ACC112 (cell line): ENCODE data around the gene DLG1.

Experiments
- H2AFZ ChIP-seq: fragments of 200-600 bp; sonication (generic); one replicate; pipeline ENCODE4 v1.6.0; 2017; ENCODE audit warnings: antibody characterized with exemption, low read length; ENCODE audit not compliant: unreplicated experiment
- H3K27ac ChIP-seq: fragments of 200-600 bp; sonication (generic); 2 replicates; pipeline ENCODE4 v1.5.1; 2014; ENCODE audit warnings: low read depth, mild to moderate bottlenecking, antibody characterized with exemption, low read length, moderate library complexity
- H3K27me3 ChIP-seq: fragments of 200-600 bp; sonication (generic); 2 replicates; pipeline ENCODE4 v1.6.1; 2014; ENCODE audit warnings: mild to moderate bottlenecking, antibody characterized with exemption, low read length, moderate library complexity, mixed read lengths; ENCODE audit not compliant: insufficient read depth
- H3K36me3 ChIP-seq: fragments of 200-600 bp; sonication (generic); 2 replicates; pipeline ENCODE4 v1.6.1; 2016; ENCODE audit warnings: mild to moderate bottlenecking, antibody characterized with exemption, low read length, moderate library complexity, mixed read lengths; ENCODE audit not compliant: insufficient read depth
- H3K4me1 ChIP-seq: fragments of 200-600 bp; sonication (generic); one replicate; pipeline ENCODE4 v1.6.1; 2016; ENCODE audit warnings: low read length, mixed read lengths; ENCODE audit not compliant: insufficient read depth, unreplicated experiment, control insufficient read depth
- H3K4me3 ChIP-seq: fragments of 200-600 bp; sonication (generic); 2 replicates; pipeline ENCODE4 v1.5.1; 2014; ENCODE audit warnings: mild to moderate bottlenecking, low read depth, low read length
- H3K79me2 ChIP-seq: fragments of 200-600 bp; sonication (generic); one replicate; pipeline ENCODE4 v1.6.0; 2016; ENCODE audit warnings: low read length; ENCODE audit not compliant: control insufficient read depth, unreplicated experiment, insufficient read depth

DLG1 gene

DNA sequence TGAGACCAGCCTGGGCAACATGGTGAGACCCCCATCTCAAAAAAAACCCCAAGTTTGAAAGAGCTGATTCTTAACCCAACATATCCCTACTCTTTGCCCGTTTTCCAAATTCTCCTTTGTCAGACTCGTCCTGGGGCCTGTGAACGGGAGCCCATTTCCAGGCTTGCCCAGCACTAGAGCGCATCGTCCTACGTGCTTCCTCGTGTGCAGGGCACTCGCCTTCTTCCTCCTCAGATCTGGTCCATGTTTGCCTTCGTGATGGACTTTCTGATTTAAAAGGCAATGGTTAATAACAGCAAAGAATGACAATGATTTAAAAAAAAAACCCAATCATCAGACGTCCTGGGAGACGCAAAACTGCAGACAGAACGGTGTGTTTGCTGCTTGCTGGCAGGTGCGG, 278.9 kb downstream of the DLG1 start:
- Histone ChIP-seq H3K27ac (no peak overlapping the region), H3K27me3 (no peaks in the 10 kb centered on the region), H2AFZ (no peak overlapping the region), H3K79me2 (no peaks in the 10 kb centered on the region), H3K4me1 (no peaks in the 10 kb centered on the region), H3K4me3 (no peak overlapping the region), H3K36me3 (no peaks in the 10 kb centered on the region)

DNA sequence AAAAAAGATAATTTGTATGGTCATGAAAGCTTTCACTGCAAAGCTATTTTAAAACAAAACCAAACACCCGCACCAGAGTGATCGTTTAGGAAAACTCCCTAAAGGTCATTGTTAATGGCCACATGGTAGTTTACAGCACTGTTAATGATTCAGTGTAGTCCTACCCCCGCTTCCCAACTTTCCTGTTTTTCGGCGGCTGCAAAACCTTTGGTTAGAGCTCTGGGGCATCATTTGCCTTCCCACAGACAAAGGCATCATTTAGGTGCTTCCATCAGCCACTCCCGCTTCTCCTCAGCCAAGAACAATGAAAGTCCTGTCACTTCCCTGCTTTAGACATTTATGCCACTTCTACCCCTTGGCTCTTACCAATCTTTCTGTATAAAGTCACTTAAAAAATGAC, 279.4 kb downstream of the DLG1 start:
- H2AFZ ChIP-seq: no peak overlapping the region
- no peaks in the 10 kb centered on the region for H3K36me3 ChIP-seq
- H3K27me3 ChIP-seq: no peaks in the 10 kb centered on the region
- no peaks in the 10 kb centered on the region for H3K4me1 ChIP-seq
- H3K4me3 ChIP-seq: no peak overlapping the region
- no peak overlapping the region for H3K27ac ChIP-seq
- H3K79me2 ChIP-seq: no peaks in the 10 kb centered on the region

DNA sequence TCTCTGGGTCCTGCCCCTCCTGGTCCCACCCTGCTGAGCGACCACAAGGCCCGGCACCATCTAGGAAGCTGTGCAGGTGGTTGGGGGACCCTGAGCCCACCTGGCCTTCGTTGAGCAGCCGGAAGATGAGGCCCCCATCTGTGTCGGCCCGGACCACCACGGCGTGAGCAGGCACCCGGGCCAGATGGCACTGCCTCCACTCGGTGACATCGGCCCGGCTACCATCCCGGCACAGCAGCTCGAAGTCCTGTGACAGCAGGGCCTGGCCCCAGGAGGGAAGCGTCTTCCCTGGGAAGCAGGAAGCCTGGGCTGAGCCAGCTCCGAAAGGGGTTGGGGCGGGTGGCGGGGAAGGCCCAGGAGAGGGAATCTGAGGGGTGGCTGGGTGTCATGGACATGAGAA, 281.4 kb downstream of the DLG1 start:
- no peak overlapping the region for H3K27ac ChIP-seq
- no peaks in the 10 kb centered on the region for H3K4me1 ChIP-seq
- H3K79me2 ChIP-seq: no peaks in the 10 kb centered on the region
- no peak overlapping the region for H2AFZ ChIP-seq
- H3K36me3 ChIP-seq: no peaks in the 10 kb centered on the region
- no peak overlapping the region for H3K4me3 ChIP-seq
- H3K27me3 ChIP-seq: no peaks in the 10 kb centered on the region

DNA sequence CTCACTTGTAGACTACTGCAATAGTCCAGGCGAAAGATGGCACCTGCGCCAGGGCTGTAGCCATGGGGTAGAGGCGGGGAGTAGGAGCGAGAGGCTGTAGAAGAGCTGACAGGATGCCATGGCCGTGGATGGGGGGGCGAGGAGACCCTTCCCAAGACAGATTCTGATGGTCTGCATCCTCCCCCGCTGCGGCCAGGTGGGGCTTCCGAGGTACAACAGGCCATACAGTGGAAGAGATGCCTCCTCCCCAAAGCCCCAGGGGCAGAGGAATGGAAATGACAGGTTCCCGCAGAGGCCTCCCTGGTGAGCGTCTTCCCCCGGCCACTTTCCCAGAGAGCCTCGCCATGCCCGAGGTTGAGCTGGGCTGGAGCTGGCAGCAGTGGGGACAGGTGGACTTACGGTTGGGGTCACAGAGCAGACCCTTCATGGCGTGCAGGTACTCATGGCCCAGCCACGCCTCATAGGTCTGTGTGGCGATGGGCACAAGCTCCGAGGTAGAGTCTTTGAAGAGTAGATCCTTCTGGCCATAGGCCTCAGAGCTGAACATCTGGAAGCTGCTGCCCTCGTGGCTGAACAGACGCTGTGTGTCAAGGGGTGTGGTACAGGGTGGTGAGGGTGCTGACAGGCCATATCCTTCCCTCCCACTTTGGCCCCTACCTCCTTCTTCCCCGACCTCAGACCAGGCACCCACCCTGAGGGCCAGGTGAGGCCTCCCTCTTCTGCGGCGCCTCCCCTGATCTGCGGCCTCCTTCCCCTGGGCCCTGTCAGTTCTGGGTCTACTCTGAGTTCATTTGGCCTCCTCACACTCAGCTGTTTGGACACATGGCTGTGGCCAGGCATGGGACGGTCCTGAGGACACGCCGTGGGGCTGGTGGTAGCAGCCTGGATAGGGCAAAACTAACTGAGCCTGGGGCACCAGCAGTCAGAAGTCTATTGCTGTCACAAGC, 282.3 kb downstream of the DLG1 start:
- Histone ChIP-seq H3K4me3 (no peak overlapping the region), H2AFZ (no peak overlapping the region), H3K27ac (no peak overlapping the region), H3K79me2 (no peaks in the 10 kb centered on the region), H3K36me3 (no peaks in the 10 kb centered on the region), H3K27me3 (no peaks in the 10 kb centered on the region), H3K4me1 (no peaks in the 10 kb centered on the region)

DNA sequence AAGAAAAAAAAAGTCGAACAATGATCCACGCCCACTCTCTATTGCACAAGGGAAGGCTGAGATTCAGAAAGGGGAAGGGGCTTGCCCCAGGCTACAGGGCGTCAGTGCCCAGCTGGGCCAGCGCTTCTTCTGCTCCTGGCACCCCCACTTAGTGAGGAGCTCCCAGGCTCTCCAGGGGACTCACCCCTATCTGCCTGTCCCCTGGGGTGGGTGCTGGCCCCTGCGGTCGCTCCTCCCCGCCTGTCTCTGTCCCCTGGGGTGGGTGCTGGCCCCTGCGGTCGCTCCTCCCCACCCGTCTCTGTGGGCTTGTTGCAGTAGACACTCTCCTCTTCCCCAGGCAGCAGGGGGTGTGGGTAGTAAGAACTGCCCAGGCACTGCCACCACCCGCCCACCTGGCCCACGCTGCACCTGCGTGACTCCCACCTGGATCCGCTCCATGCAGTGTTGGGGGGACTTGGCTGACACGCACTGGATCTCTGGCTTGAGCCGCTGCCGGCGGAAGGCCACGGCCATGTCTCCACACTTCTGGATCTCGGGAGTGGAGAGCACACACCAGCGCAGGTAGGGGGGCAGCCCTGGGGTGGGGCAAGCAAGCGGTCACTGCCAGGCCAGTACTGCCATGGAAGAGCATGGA, 283.4 kb downstream of the DLG1 start:
- Histone ChIP-seq H3K27ac (no peak overlapping the region), H3K79me2 (no peaks in the 10 kb centered on the region), H2AFZ (no peak overlapping the region), H3K4me3 (no peak overlapping the region), H3K4me1 (no peaks in the 10 kb centered on the region), H3K27me3 (no peaks in the 10 kb centered on the region), H3K36me3 (no peaks in the 10 kb centered on the region)

DNA sequence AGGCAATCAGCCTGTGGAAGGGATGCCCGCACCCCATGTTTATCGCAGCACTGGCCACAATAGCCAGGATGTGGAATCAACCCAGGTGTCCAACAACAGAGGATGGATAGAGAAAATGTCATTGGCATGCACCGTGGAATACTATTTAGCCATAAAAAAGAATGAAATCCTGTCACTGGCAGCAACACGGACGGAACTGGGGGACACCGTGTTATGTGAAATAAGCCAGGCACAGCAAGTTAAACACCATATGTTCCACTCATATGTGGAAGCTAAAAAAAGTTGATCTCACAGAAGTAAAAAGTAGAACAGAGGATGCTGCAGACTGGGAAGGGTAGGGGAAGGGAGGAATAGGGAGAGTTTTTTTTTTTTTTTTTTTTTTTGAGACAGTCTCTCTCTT, 284.4 kb downstream of the DLG1 start:
- Histone ChIP-seq H3K4me1 (no peaks in the 10 kb centered on the region), H3K27me3 (no peaks in the 10 kb centered on the region), H3K79me2 (no peaks in the 10 kb centered on the region), H3K36me3 (no peaks in the 10 kb centered on the region), H3K4me3 (no peak overlapping the region), H3K27ac (no peak overlapping the region), H2AFZ (no peak overlapping the region)

DNA sequence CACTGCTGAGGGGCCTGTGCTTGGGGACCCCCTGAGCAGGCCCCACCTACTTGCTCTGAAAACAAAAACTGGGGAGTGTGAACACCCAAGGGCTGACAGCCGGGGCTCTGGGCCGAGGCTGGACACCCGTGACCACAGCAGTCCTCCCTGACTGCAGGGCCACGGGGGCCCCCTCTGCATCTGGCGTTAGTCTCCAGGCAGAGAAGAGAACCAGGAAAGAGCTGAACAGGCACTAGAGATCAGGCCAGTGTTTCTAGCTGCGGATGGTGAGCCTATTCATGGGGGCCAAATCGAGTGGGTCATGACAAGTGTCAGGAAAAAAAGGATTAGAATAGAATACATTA, 285.9 kb downstream of the DLG1 start:
- no peaks in the 10 kb centered on the region for H3K79me2 ChIP-seq
- no peaks in the 10 kb centered on the region for H3K4me1 ChIP-seq
- no peaks in the 10 kb centered on the region for H3K36me3 ChIP-seq
- no peak overlapping the region for H2AFZ ChIP-seq
- no peak overlapping the region for H3K4me3 ChIP-seq
- no peaks in the 10 kb centered on the region for H3K27me3 ChIP-seq
- no peak overlapping the region for H3K27ac ChIP-seq

DNA sequence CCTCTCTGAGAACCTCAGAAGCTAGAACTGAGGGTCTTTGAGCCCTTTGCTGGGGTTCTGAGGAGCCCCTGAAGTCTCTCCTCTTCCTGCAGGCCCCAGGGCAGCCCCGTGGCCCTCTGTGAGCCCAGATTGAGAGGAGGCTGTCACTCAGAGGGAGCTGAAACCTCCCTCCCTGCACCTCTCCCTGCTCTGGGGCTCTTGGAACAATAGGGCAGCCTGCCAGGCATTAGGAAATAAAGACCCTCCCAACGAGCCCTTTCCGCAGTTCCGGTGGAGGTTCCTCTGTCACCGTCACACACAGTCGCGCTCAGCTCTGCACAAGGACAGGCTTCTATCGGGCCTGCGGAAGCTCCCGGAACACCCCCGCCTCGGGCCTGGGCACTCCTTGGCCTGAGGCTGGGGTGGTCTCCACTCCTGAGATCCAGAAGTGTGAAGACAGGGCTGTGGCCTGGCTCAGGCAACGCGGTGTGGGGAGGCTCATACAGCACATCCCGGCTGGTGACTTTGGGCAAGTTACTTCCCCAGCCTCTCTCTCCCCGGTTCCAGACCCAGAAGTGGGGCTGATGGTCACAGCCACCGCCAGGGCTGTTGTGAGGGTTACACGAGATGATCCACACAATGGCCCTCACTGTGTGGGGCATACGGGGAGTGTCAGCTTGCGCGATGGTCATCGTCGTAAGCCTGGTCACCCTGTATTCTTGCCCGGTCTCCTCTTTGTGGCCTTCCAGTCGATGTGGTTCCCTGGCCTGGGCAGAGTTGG, 286.5 kb downstream of the DLG1 start:
- no peak overlapping the region for H2AFZ ChIP-seq
- H3K79me2 ChIP-seq: no peaks in the 10 kb centered on the region
- H3K4me3 ChIP-seq: no peak overlapping the region
- H3K36me3 ChIP-seq: no peaks in the 10 kb centered on the region
- no peaks in the 10 kb centered on the region for H3K4me1 ChIP-seq
- H3K27me3 ChIP-seq: no peaks in the 10 kb centered on the region
- H3K27ac ChIP-seq: no peak overlapping the region

DNA sequence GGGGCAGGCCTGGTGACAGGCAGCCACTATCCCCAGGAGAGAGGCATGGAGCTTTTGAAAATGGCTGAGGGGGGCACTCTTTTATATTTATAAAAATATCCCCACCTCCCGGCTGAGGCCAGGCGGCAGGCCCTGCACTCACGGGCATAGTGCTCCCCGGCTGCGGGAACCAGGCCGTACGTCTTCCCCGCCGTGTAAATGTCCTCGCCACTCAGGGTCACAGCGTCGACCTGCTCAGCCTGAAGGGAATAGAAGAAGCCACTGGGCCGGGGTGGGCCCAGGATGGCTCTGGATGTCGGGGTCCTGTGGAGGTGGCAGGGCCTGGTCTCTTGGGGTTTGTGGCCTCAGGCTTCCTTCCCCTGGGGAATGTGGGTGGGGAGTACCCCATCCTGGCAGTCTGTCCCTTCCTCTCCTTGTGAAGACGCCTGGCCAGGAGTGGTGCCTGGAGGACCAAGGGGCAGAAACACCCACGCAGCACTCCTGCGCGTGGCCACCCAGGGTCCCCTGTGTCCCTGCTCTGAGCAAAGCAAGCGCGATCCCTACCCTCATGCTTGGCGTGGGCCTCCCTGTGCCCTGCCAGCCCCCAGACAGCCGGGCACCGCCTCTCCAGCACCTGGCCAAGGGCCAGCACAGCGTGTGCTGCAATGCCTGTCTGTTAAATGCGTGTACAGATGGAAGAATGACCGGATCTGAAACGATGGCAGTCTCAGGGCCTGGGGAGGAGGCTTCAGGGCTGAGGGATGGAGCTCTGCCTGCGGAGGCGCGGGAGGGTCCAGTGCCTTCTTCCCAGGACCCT, 287.7 kb downstream of the DLG1 start:
- Histone ChIP-seq H3K4me1 (no peaks in the 10 kb centered on the region), H3K27me3 (no peaks in the 10 kb centered on the region), H3K27ac (no peak overlapping the region), H3K36me3 (no peaks in the 10 kb centered on the region), H2AFZ (no peak overlapping the region), H3K79me2 (no peaks in the 10 kb centered on the region), H3K4me3 (no peak overlapping the region)

DNA sequence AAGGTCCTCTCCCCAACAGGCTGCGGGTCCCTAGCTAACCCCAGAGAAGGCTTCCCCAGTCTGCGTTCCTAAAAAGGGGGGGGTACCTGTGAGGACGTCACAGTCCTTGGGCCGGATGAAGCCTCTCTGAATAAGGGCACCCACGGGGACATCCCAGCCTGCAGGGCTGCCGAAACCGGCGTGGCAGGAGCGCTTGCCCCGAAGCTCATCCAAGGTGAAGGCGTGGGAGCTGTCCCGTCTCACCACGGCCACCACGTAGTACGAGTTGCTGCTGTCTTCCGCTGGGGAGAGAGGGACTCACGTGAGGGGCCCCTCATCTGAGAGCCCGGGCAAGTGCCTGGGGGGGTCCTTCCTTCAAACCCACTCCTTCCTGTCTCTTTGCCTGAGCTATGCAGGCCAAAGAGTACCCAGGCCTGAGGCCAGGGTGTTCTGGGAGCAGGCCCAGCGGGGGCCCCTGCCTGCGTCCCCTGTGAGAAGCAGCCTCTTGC, 288.8 kb downstream of the DLG1 start:
- Histone ChIP-seq H2AFZ (no peak overlapping the region), H3K79me2 (no peaks in the 10 kb centered on the region), H3K36me3 (peaks cover 2% of the 10 kb centered on the region; the same call in 1 of the 2 replicates), H3K4me1 (no peaks in the 10 kb centered on the region), H3K27ac (no peak overlapping the region), H3K27me3 (no peaks in the 10 kb centered on the region), H3K4me3 (no peak overlapping the region)
